Activated naive CD4-positive, alpha-beta T cell treated with anti-CD3 and anti-CD28 coated beads, Interleukin-2, amount 50 U/mL, for 16 hours (primary cell): ENCODE data around the gene CDH2.

Source experiments
- DNase-seq: peaks from one replicate; pipeline ENCODE4 v3.0.0-alpha.2; 2020

CDH2 gene

DNA sequence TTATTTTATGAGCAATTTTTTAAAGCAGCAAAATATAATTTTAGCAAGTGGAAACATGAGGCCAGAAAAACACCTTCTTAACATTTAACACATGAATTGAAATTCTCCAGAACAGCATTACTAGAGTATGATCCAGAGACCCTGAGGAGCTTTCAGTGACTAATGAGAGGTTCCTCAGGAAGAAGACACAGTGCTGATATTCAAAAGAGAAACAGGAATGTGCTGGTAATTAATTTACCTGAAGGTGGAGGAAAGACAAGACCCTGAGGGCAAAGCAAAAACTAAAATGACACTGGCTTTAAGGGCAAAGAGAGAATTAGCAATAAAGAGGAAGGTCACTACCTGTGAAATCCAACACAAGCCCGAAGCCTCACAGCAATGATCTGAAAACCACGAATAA, 97.0 kb downstream of the CDH2 start:
- no peak for DNase-seq

DNA sequence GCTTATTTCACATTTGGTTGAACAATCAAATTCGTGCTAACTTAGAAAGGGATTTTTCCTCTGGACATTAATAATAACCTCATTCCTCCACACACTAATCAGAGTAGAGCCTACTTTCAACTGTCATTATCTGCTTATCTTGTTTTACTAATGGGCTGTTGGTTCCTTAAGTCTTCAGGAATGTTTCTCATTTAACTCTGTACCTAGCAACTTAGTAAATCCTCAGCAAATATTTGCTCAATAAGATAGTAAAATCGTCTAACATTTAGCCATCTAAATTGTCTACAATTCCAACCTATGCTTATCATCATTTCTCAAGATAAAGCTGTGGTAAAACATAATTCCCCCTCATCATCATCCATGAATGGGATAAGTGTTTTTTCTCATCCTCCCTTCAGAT, 98.1 kb downstream of the CDH2 start:
- no peak for DNase-seq

DNA sequence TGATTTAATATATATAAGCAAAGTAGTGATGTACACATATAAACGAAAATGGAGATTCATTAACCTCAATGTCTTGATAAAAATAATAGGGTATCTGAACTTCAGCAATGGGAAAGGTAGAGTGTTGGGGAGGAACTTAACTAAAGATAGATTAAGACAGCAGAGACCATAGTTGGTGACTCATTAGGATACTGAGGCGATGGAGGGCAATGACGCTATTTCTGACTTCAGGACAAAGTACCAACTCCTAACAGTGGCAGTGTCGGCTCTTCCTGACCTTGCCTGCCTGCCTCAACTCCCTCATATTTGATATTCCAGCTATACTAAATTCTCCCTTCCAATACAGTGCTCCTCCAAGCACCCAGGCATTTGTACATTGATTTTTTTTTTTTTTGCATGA, 98.6 kb downstream of the CDH2 start:
- DNase-seq = no peak

DNA sequence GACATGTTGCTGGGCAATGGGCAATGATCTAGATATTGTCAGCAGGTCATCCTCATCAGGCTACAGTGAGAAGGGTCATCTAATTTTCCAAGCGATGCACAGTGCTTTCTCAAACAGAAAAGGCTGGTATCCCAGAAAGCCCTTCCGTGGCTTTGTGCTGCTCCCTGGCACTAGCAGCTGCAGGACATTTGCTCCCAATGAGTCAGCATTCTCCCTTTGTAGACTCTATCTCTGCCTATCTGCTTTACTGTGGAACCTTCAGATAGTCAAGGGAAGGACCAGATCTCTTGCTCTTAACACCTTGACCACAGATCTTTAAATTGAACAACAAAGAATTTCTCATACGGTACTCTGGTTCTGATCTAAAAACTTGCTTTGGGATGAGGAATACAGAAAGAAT, 101.4 kb downstream of the CDH2 start:
- no peak for DNase-seq

- DNase-seq = no peak
Measured at GRCh38 chr18:28074076-28074475, 102.9 kb downstream of the CDH2 start.

DNA sequence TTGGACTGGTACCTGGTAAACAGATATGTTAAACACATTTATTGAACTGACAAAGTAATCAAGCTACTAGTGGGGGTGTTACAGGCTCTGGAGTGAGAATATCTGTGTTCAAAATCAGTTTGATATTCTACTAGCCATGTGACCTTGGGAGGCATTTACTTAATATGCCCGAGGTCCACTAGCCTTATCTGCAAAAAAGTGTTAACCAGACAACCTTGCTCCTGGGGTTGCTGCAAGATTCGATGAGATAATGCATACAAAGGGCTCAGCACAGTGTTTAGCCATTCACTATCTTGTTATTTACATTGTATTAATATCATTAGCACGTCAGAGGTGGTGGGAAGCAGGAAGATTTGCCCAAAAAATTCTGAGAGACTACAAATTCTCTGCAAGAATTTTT, 103.3 kb downstream of the CDH2 start:
- no peak for DNase-seq

GRCh38 chr18:28071199-28071598, 105.7 kb downstream of the CDH2 start:
- DNase-seq = no peak

GRCh38 chr18:28068207-28068606, 108.7 kb downstream of the CDH2 start:
- DNase-seq = no peak

GRCh38 chr18:28067346-28067745, 109.6 kb downstream of the CDH2 start:
- DNase-seq = no peak

DNA sequence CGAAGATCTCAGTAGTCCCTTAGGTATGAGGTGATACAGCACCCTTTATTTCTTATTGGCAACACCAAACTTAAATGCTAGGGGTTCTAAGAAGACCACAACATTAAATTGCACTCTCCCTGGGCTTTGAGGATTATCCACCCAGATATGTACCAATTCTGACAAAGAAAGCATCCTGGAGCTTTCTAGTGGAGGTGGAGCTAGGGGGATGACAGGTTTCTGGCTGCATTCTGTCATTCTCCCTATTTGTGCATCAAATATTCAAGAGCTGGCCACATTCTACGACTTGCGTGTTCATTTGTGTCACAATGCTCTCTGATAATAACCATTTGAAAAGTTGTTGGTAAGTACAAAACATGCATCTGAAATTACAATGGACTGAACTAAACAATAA, 111.1 kb downstream of the CDH2 start:
- no peak for DNase-seq

- no peak for DNase-seq
Measured at GRCh38 chr18:28065031-28065792, 111.7 kb downstream of the CDH2 start.

GRCh38 chr18:28063926-28064325, 113.0 kb downstream of the CDH2 start:
- no peak for DNase-seq

DNA sequence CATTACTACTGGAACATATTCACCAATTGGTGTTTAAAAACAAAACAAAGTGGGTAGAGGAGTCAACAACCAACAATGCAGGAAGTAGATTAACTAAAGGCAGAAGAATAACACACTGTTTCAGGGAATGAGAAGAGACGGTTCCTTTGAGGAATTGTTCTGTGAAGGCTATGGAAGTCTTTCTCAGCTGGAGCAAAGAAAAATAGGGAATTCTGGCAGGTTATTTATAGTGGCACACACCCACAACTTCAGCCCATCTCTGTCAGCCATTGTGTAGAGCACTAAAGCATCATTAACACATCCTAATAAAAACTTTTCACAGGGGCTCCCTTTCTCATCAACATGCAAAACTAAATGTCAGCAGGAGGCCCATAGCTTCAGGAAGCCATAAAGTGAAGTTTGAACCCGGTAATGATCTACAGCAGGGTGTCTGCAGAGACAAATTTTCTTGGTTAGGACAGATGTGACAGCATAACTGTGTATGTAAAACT, 113.6 kb downstream of the CDH2 start:
- no peak for DNase-seq

DNA sequence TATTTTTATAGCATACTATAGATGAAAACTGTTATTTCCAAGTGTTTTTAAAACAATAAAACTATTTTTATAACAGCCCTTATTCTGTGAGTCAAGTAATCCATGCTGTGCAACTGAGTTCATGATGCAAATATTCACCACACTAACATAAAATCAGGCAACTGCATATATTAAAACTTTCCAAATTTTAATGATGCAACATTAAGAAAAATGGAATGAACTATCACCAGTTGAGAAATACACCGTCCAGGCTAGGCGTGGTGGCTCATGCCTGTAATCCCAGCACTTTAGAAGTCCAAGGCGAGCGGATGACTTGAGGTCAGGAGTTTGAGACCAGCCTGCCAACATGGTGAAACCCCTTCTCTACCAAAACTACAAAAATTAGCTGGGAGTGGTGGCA, 114.5 kb downstream of the CDH2 start:
- no peak for DNase-seq

DNA sequence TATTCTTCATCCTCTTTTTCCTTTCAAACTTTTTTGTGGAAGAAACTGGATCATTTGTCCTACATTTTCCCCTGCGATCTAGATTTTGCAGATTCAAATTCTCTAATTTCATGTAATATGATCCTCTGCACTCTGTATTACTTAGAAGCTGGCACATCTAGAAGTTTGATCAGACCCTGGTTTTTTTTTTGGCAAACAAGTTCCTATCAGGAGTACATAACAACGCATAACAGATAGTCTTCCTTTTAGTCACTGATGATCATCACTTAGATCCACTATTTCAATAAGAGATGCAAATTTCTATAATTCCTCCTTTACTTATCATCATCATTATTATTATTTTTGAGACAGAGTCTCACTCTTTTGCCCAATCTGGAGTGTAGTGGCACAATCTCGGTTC, 117.1 kb downstream of the CDH2 start:
- DNase-seq = no peak

GRCh38 chr18:28050545-28050944, 126.4 kb downstream of the CDH2 start:
- no peak for DNase-seq

DNA sequence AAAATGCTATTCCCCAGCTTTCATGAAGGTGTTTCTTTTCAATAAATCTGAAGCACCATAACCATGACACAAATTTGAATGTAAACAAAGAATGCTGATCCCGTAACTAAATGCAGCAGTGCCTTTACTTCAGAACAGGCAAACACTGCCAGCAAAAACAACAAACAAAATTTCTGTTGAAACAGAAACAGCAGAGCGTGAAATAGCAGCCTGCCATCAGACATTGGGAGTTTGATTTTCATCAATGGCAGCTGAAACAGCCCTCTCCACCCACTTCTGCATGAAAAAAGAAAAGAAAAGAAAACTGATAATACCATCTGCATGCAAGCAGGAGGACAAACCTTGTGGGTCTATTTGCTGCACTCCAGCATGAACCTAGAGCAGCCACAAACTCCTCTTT, 128.3 kb downstream of the CDH2 start:
- DNase-seq = no peak

DNA sequence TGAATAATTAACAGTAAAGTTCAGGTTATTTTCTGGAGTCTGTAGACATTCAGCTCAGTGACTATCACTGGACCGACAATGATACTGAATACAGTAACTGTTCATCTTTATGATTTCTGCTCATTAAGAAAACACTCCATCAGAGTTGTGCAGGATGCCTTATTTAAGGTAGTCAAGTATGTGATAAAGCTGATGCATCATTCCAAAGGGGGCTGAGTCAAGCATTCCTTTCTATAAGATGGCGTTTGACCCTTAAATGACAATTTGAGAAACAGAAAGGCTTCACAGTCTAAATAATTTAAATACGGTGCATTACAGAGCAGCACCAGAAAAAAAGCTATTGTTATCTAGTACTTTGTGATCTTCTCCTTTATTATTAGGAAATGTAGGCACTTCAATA, 131.1 kb downstream of the CDH2 start:
- DNase-seq = no peak

DNA sequence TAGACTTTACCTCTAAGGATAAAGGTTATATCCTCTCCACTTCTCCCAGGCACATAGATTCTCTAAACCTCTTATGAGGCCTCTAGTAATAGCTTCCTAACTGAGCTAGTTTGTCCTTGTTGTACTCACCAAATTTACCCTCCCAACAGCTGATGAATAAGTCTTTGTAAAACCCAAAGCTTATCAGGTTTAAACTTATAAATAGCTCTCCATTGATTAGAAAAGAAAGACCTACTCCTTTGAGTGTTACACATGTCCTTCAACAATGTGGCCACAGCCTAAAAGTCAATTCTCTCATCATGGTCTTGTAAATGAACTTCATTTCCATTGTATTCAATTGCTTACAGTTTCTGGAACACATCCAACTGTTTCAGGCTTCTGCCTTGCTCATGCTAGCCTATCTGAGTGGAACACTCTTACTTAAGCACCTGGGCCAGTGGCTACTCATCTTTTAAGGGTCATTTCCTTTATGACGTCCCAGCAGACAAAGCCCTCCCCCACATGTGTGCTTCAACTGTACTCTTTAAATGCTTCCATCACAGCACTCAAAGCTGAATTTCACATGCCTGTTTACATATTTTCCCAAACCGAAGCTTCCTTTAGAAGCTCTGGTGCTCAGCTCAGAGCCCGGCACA, 131.6 kb downstream of the CDH2 start:
- DNase-seq = no peak

DNA sequence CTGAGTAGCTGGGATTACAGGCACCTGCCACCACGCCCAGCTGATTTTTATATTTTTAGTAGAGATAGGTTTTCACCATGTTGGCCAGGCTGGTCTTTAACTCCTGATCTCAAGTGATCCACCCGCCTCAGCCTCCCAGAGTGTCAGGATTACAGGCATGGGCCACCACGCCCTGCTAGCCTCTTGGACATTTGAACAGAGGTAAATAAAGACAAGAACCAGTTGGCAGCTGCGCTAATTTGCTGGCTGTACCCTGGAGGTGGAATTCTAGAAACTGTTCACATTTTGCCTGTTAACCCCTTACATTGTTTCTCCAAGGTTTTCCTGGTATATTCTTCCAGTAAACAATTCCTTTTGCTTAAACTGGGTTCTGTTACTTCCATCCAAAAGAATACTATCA, 132.9 kb downstream of the CDH2 start:
- DNase-seq = no peak

DNA sequence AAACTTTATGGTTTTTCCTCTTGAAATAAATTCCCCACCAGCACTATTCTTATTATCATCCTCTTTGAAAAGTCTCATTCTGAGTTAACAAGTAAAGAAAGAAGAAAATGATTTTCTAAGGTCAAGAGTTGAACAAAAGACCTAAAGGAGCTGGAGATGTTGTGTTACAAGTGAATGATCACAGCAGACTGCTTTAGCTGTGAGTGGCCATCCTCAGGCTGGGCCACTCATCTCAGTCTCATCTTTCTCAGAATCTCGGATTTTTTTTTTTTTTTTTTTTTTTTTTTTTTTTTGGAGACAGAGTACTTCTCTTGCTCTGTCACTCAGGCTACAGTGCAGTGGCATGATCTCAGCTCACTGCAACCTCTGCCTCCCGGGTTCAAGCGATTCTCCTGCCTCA, 133.3 kb downstream of the CDH2 start:
- DNase-seq = no peak

- DNase-seq = no peak
Measured at GRCh38 chr18:28041366-28041765, 135.6 kb downstream of the CDH2 start.

- no peak for DNase-seq
Measured at GRCh38 chr18:28040716-28041115, 136.2 kb downstream of the CDH2 start.

DNA sequence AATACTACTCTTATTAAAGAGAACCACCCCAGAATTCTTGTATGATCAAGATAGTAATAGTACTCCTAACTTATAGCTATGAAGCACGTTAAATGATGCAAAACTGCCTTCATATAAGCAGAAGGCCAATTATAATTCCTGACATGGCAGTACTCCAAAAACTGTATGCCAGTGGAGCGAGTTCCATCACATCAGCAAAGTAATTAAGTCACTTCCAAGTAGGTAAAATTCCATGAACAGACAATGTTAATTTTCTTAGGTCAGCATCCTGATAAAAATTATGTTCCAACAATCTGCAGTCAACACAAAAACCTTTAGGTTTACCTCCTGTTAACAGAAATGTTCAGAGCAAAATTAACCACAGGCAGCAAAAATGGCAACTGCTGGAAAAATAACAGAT, 136.7 kb downstream of the CDH2 start:
- DNase-seq = no peak

- DNase-seq = no peak
Measured at GRCh38 chr18:28039691-28040090, 137.2 kb downstream of the CDH2 start.
